Panc1 (cell line): Measurements from ENCODE around the gene WWOX.

Experiments used
- SIN3A ChIP-seq: IDR thresholded peaks from 2 replicates; pipeline ENCODE4 v1.6.1; 2012; ENCODE audit warnings: low read depth, mild to moderate bottlenecking, low read length, moderate library complexity, borderline replicate concordance; ENCODE audit not compliant: insufficient read depth
- TCF7L2 ChIP-seq: IDR thresholded peaks from 2 replicates; pipeline ENCODE4 v1.6.1; 2011; ENCODE audit warnings: mild to moderate bottlenecking, low read depth, low read length, inconsistent platforms
- TF ChIP-seq, protein P1 (sequence below): fragments of 450-650 bp; IDR thresholded peaks from 2 replicates; pipeline ENCODE4 v1.5.1; 2017; ENCODE audit warnings: mild to moderate bottlenecking

DNA sequence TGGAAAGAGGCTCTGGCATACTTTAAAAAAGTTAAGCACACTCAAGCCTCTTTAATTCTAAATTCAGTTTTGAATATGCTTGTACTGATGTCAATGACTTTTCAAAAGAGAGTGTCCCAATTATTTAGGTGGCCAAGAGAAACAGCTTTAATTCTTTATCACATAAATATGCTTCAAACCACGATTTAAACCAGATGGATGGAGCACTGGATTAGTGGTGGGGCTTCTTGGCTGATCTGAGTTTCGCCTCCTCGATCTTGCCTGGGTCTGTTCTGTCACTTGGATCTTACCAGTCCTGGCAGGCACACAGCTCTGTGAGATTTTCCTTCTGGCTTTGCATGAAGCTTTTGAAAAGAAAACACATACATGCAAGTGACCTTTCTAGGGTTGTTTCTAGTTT, 1033.2 kb downstream of the WWOX start:
- TF ChIP-seq, protein P1, sequence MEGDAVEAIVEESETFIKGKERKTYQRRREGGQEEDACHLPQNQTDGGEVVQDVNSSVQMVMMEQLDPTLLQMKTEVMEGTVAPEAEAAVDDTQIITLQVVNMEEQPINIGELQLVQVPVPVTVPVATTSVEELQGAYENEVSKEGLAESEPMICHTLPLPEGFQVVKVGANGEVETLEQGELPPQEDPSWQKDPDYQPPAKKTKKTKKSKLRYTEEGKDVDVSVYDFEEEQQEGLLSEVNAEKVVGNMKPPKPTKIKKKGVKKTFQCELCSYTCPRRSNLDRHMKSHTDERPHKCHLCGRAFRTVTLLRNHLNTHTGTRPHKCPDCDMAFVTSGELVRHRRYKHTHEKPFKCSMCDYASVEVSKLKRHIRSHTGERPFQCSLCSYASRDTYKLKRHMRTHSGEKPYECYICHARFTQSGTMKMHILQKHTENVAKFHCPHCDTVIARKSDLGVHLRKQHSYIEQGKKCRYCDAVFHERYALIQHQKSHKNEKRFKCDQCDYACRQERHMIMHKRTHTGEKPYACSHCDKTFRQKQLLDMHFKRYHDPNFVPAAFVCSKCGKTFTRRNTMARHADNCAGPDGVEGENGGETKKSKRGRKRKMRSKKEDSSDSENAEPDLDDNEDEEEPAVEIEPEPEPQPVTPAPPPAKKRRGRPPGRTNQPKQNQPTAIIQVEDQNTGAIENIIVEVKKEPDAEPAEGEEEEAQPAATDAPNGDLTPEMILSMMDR, result no peak
- TF ChIP-seq TCF7L2 (no peak), SIN3A (no peak)
